ENCODE measurements around the gene CCBE1.

Gene CCBE1

DNA sequence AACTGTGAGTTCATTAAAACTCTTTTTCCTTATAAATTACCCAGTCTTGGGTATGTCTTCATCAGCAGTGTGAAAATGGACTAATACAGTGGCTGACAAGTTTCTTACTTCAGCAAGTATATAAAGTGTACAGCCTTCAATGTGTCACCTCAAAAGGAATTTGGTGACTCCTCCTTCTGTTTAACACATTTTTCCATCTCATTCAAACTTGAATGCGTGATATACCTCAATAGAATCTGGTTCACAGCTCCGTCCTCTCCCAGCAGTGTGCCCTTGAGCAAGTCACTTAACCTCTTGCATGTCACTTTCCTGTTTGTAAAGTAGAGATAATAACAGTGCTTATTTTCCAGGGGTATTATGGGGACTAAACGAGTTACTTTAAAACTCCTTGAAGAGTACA, 159.6 kb downstream of the CCBE1 start:
- TF ChIP-seq, protein P1, sequence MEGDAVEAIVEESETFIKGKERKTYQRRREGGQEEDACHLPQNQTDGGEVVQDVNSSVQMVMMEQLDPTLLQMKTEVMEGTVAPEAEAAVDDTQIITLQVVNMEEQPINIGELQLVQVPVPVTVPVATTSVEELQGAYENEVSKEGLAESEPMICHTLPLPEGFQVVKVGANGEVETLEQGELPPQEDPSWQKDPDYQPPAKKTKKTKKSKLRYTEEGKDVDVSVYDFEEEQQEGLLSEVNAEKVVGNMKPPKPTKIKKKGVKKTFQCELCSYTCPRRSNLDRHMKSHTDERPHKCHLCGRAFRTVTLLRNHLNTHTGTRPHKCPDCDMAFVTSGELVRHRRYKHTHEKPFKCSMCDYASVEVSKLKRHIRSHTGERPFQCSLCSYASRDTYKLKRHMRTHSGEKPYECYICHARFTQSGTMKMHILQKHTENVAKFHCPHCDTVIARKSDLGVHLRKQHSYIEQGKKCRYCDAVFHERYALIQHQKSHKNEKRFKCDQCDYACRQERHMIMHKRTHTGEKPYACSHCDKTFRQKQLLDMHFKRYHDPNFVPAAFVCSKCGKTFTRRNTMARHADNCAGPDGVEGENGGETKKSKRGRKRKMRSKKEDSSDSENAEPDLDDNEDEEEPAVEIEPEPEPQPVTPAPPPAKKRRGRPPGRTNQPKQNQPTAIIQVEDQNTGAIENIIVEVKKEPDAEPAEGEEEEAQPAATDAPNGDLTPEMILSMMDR (IDR thresholded peaks at IDR 0.05; ENCODE audit: low read depth, low read length, missing control alignments), result no peak
- no peak overlapping the region for H3K4me3 ChIP-seq (ENCODE audit: low read depth, low read length)
- in situ Hi-C loops (cut with HindIII; ENCODE audit: low sequenced_read_pairs), result no loop called here
- no peak for DNase-seq (ENCODE audit: low read depth)

DNA sequence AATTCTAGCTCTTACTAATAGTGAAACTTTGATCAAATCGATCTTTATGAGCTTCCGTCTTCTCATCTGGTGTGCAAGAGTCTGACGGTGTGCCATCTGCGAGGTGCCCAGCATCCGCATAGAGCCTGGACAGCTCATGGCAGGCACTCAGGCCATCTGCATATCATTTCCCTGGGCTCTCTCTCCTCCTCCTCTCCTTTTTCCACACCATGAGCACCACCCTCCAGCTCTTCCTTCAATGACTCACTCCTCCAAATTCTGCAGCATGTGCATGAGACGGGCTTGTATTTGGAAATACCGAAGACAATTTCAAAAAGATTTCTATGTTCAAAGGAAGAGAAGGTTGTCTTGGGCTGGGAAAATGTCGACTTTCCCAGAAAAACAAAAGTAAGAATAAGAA, 161.1 kb downstream of the CCBE1 start:
- in situ Hi-C loops (cut with HindIII; ENCODE audit: low sequenced_read_pairs), result no loop called here
- H3K4me3 ChIP-seq (ENCODE audit: low read depth, low read length), result no peak overlapping the region
- TF ChIP-seq, protein P1 (IDR thresholded peaks at IDR 0.05; ENCODE audit: low read depth, low read length, missing control alignments), result no peak
- DNase-seq (ENCODE audit: low read depth), result no peak

DNA sequence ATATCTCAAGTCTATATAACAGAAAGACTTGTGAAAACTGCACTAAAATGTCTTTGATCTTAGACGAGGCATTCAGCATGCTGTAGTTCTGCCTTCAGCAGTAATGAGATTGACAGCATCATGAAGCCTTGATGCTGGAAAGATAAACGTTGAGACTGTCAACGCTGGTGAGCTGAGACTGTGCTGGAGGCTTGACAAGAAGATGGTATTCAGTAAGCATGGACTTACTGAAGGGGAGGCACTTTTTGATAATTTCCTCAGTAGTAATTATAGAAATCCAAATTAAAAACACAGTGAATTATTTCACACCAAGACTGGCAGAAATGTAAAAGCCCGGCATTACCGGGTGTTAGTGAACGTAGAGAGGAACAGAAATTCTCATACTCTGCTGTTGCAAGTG, 162.2 kb downstream of the CCBE1 start:
- TF ChIP-seq, protein P1 (IDR thresholded peaks at IDR 0.05; ENCODE audit: low read depth, low read length, missing control alignments), result no peak
- no peak overlapping the region for H3K4me3 ChIP-seq (ENCODE audit: low read depth, low read length)
- DNase-seq (ENCODE audit: low read depth), result no peak
- in situ Hi-C loops (cut with HindIII; ENCODE audit: low sequenced_read_pairs), result no loop called here

DNA sequence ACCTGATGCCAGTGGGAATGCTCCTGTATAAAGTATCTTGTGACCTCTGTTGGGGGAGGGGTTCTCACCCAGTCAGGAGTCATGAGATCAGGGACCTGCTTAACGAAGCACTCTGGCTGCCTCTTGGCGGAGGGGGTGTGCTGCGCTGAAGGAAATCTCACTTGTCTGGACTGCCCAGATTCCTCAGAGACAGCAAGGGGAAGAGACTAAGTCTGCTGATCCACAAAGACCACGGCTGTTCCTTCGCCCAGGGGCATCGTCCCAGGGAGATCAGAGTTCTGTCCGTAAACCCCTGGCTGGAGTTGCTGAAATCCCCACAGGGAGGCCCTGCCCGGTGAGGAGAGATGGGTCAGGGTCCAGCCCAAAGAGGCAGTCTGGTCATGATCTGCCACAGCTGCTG, 168.4 kb downstream of the CCBE1 start:
- H3K4me3 ChIP-seq (ENCODE audit: low read depth, low read length), result no peak overlapping the region
- TF ChIP-seq, protein P1 (IDR thresholded peaks at IDR 0.05; ENCODE audit: low read depth, low read length, missing control alignments), result no peak
- no peak for DNase-seq (ENCODE audit: low read depth)
- in situ Hi-C loops (cut with HindIII; ENCODE audit: low sequenced_read_pairs), result no loop called here

DNA sequence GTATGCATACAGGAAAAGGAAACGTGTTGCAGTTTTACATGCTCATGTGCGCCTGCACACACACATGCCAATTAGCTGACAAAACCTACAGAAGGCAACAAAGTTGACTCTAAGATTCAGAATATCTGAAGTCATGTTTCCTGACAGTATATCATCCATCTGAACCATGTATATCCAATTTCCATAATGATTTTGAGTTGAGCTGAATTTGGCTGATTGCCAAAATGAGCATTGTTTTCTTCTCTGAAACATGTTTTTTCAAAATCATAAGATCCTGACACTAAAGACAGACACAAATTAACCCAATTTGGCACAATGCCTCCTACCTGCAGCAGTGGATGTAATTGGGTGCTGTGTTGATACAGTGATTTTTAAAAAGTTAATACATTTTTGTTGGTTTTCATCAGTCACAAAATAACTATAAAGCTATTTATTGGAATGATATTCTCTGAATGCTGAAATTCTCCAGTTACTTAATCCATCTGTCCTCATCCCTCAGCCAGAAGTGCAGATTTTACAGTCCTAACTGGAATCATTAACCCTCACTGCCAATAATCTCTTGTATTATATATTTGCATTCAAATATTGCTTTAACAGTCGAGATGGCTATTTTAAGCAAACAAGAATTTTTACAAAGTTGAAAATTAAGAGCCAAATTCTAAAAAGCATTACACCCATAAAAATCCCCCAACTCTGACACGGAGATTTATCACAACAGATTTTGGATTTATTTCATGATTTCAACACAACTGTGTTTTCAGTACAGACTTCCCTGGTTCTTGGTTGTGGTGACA, 176.5 kb downstream of the CCBE1 start:
- no peak for DNase-seq (ENCODE audit: low read depth)
- TF ChIP-seq, protein P1 (IDR thresholded peaks at IDR 0.05; ENCODE audit: low read depth, low read length, missing control alignments), result no peak
- H3K4me3 ChIP-seq (ENCODE audit: low read depth, low read length), result no peak overlapping the region
- in situ Hi-C loops (cut with HindIII; ENCODE audit: low sequenced_read_pairs), result no loop called here

DNA sequence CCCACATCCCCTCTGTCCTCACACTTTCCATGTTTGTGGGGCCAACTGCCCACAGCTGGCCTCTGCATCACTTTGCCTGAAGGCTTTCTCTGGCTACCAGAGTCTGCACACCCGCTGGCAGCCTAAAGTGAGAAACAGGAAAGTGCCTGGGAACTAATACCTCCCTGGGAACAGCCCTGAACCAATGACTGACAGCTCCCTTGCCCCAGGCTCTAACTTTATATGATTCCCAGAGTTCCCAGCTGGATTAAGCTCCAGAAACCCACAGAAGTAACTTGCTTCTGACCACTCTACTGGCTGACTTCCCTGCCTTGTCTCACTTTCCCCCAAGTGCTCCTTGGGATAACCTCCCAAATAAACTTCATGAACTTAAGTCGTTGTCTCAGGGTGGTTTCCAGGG, 178.5 kb downstream of the CCBE1 start:
- no peak overlapping the region for H3K4me3 ChIP-seq (ENCODE audit: low read depth, low read length)
- DNase-seq (ENCODE audit: low read depth), result no peak
- TF ChIP-seq, protein P1 (IDR thresholded peaks at IDR 0.05; ENCODE audit: low read depth, low read length, missing control alignments), result no peak
- in situ Hi-C loops (cut with HindIII; ENCODE audit: low sequenced_read_pairs), result no loop called here

Data from astrocyte of the cerebellum (primary cell).